ENCODE results near the gene SLC16A8.

GRCh38 chr22:38103641-38104040 is 19.7 kb upstream of the SLC16A8 start:
- TF ChIP-seq CTCF (IDR thresholded peaks at IDR 0.05; ENCODE audit: borderline replicate concordance, extremely low read depth, low read length, poor library complexity, severe bottlenecking): no peak
- no peak for TF ChIP-seq EZH2 (IDR thresholded peaks at IDR 0.05; ENCODE audit: borderline replicate concordance, low read depth, low read length, severe bottlenecking)

All from DND-41 (cell line).